GM21360 (cell line): Measurements from ENCODE around the gene MYL12B.

ENCODE experiments used
- ATAC-seq: cut with Tn5 transposase; IDR thresholded peaks from one replicate; pipeline ENCODE4 v1.9.1; 2021; ENCODE audit warnings: mild to moderate bottlenecking, moderate library complexity; ENCODE audit not compliant: unreplicated experiment

MYL12B gene

GRCh38 chr18:3260995-3261372 lies 949 bp upstream of the MYL12B start:
- ATAC-seq, result no peak

GRCh38 chr18:3262234-3263131 lies 550 bp downstream of the MYL12B start:
- peak; percentile 35 for ATAC-seq

GRCh38 chr18:3263132-3263700 lies 1.3 kb downstream of the MYL12B start:
- ATAC-seq, result no peak

- ATAC-seq, result no peak
Observed at GRCh38 chr18:3264362-3264761, 2.4 kb downstream of the MYL12B start.

GRCh38 chr18:3265564-3266033 lies 3.7 kb downstream of the MYL12B start:
- ATAC-seq, result no peak

- no peak for ATAC-seq
Observed at GRCh38 chr18:3266062-3266608, 4.2 kb downstream of the MYL12B start.

GRCh38 chr18:3268306-3268705 lies 6.4 kb downstream of the MYL12B start:
- ATAC-seq, result no peak

- no peak for ATAC-seq
Observed at GRCh38 chr18:3269241-3269913, 7.4 kb downstream of the MYL12B start.

- ATAC-seq, result peak; percentile 47
Observed at GRCh38 chr18:3269914-3270299, 8.0 kb downstream of the MYL12B start.

- ATAC-seq, result no peak
Observed at GRCh38 chr18:3273042-3273441, 11.1 kb downstream of the MYL12B start.

- peak; percentile 34 for ATAC-seq
Observed at GRCh38 chr18:3277643-3278213, 15.8 kb downstream of the MYL12B start.

- ATAC-seq, result peak; percentile 88
Observed at GRCh38 chr18:3279201-3280185, 17.6 kb downstream of the MYL12B start.

GRCh38 chr18:3281456-3282400 lies 19.8 kb downstream of the MYL12B start:
- no peak for ATAC-seq

- no peak for ATAC-seq
Observed at GRCh38 chr18:3283253-3283863, 21.4 kb downstream of the MYL12B start.

GRCh38 chr18:3283908-3284307 lies 22.0 kb downstream of the MYL12B start:
- no peak for ATAC-seq

GRCh38 chr18:3284501-3284900 lies 22.6 kb downstream of the MYL12B start:
- no peak for ATAC-seq

- no peak for ATAC-seq
Observed at GRCh38 chr18:3286159-3286558, 24.2 kb downstream of the MYL12B start.

- ATAC-seq, result no peak
Observed at GRCh38 chr18:3293196-3293951, 31.4 kb downstream of the MYL12B start.
